Amygdala (tissue), 56 donors: ENCODE measurements around the gene LUC7L3.

ENCODE experiments used
- DNase-seq, 56 donors: peaks; one replicate each; lab custom pipeline; 2025; lab: John Stamatoyannopoulos, UW

LUC7L3 gene

GRCh38 chr17:50737118-50737698, 17.8 kb downstream of the LUC7L3 start:
- DNase-seq, result no peak

GRCh38 chr17:50739098-50739497, 19.7 kb downstream of the LUC7L3 start:
- DNase-seq, result no peak

DNA sequence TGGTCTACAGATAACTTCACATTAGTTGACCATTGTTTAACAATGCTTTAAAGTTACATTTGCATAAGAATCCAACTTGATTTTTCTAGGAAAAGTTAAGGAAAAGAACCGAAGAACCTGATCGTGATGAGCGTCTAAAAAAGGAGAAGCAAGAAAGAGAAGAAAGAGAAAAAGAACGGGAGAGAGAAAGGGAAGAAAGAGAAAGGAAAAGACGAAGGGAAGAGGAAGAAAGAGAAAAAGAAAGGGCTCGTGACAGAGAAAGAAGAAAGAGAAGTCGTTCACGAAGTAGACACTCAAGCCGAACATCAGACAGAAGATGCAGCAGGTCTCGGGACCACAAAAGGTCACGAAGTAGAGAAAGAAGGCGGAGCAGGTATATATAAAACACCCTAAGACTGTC, 26.2 kb downstream of the LUC7L3 start:
- no peak for DNase-seq

GRCh38 chr17:50749245-50749644, 29.8 kb downstream of the LUC7L3 start:
- no peak for DNase-seq

- DNase-seq, result no peak
These were observed 35.1 kb downstream of the LUC7L3 start for GRCh38 chr17:50754521-50754920.

- DNase-seq, result no peak
These were observed 39.1 kb downstream of the LUC7L3 start for GRCh38 chr17:50758524-50758923.

DNA sequence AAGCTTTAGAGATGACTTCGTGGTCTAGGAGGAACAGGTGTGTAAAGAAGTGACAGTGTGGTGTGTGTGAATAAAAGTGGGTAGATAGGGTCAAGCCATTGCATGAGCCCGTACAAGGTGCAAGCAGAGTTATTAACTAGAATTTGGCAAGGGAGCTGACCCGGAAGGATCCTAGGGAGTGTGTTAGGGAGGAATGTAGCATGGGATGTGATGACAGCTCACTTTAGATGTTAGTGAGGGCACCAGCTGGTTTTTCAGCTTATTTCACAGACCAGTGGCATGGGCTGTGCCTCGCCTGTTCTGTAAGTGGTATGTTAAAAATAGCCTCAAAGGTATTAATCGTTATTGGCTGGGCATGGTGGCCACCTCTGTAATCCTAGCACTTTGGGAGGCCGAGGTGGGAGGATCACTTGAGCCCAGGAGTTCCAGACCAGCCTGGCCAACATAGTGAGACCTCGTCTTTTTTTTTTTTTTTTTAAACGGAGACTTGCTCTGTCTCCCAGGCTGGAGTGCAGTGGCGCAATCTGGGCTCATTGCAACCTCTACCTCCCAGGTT, 39.7 kb downstream of the LUC7L3 start:
- DNase-seq, result no peak

DNA sequence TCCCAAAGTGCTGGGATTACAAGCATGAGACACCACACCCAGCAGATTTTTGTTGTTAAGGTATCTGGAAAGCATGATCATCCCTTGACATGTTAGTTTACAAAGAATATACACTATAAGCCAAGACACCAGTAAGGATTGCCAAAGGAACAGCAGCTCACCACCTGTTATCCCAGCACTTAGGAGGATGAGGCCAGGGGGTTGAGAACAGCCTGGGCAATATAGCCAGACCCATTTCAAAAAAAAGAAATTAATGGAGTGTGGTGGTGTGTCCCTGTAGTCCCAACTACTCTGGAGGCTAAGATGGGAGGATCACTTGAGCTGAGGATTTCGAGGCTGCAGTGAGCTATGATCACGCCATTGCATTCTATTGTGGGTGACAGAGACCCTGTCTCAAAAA, 42.8 kb downstream of the LUC7L3 start:
- no peak for DNase-seq

DNA sequence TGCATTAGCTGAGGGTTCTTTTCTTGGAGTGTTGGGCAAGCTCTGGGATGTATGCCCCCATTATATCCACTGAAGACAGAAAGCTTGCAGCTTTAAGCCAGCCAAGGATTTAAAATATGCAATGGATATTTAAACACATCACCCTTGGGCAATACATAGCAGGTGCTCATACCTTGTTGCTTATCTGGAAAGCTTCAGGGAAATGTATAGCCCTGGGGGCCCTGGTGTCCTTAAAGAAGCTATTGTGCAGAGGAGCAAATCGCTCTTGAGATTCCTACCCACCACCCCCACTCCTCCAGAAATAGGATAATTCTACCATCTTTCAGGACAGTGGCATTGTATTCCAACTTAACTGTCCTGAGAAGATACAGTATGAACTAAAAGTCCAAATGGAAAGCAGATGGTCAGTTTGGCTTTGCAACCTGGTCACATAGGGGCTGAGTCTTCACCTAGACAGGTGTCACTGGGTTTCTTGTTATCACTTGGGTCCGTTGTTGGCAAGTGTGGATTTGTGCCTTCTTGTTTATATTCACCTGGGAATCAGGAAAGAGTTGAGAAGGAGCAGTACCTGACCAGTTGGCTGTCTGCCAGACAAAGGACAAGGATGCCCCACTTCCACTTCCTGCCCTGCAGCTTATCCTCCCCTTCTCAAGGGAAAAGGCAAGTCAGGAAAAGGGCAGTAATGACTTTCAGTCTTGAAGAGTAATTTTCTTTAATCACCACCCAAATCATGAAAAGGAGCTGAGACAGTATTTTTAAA, 44.5 kb downstream of the LUC7L3 start:
- no peak for DNase-seq

DNA sequence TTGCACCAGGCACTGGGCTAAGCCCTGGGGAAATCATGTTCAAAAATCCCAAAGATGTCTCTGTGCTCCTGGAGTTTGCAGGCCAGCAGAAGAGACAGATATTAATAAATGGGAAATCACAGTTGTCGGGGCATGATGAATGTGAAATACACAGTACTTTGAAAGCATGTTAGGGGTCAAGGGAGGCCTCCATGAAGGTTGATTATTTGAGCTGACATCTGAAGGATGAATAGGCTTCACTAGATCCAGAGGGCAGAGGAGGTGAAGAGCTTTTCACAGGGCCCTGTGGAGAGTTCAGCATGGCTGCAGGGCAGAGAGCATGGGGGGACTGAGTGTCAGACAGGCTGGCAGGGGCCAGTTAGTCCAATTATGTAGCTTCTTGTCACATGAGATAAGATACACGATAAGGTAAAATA, 45.3 kb downstream of the LUC7L3 start:
- DNase-seq, result no peak

- DNase-seq, result no peak
These were observed 46.2 kb downstream of the LUC7L3 start for GRCh38 chr17:50765454-50766221.

DNA sequence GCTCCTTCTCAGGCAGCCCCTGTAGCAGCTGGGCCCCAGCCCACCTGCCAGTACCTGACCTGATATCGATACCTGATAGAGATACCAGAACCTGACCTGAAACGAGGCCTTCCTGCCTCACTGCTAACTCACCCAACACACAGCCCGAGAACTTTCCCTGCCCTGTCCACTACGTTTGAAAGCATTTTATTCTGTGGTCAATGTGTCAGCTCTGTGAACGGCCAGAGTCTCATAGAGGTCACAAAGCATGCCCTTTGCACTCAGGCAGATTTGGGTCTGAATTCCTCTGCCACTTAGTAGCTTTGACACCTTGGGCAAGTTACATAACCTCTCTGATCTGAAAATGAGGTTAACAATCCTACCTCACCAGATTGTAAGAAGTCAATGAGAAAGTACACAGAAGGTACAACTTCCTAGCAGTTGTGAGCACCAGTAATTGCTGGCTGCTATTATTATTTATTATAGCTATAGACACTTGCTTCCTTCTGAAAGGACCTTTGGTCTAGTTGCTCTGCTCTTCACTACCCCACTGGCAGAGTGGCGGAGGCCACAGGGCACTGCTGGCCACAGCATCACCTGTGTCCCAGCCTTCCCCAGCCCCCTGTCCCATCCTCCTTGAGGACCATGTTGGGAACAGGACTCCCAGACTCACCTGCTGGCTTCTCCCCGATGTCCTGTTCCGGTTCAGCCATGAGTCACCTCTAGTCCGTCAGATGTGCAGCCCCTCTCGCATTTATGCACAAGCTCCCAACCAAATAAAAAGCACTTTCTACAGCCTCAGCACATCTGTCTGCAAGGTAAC, 47.0 kb downstream of the LUC7L3 start:
- DNase-seq, result no peak

GRCh38 chr17:50767030-50767429, 47.6 kb downstream of the LUC7L3 start:
- no peak for DNase-seq

DNA sequence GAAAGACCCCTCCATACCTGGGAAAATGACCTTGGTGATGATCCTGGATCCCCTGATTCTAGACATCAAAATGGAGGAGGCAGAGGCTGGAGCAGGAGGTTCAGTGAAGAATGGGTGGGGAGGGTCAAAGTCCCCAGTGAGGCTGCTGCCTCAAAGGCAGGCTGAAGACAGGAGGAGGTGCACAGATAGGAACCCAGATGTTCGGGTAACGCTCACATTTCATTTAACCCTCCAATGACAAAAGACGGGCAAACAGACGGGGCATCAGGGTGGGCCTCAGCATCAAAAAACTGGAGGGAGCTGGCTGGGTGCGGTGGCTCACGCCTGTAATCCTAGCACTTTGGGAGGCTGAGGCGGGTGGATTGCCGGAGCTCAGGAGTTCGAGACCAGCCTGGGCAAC, 48.0 kb downstream of the LUC7L3 start, which contains the start of gene ANKRD40CL:
Gene ANKRD40CL (minus strand): TSS at position 73 of the 400 bp plus-strand sequence. CDS start 605 bp downstream, outside the sequence.
- no peak for DNase-seq

GRCh38 chr17:50768346-50768761, 49.0 kb downstream of the LUC7L3 start:
- DNase-seq, result no peak

DNA sequence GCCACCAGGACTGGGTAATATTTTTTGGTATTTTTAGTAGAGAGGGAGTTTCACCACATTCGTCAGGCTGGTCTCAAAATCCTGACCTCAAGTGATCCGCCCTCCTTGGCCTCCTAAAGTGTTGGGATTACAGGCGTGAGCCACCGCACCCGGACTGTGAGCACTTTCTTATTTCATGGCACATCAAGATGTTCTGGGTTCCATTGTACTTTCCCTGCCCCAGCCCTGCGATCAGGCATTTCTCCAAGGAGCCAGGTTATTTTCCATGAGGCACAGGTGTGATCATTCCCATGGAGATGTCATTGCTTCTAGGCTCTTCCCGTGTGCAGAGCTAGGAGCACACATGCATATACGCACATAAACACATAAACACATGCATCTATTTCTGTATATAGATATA, 50.5 kb downstream of the LUC7L3 start:
- no peak for DNase-seq

- DNase-seq, result no peak
These were observed 50.9 kb downstream of the LUC7L3 start for GRCh38 chr17:50770346-50770745.

DNA sequence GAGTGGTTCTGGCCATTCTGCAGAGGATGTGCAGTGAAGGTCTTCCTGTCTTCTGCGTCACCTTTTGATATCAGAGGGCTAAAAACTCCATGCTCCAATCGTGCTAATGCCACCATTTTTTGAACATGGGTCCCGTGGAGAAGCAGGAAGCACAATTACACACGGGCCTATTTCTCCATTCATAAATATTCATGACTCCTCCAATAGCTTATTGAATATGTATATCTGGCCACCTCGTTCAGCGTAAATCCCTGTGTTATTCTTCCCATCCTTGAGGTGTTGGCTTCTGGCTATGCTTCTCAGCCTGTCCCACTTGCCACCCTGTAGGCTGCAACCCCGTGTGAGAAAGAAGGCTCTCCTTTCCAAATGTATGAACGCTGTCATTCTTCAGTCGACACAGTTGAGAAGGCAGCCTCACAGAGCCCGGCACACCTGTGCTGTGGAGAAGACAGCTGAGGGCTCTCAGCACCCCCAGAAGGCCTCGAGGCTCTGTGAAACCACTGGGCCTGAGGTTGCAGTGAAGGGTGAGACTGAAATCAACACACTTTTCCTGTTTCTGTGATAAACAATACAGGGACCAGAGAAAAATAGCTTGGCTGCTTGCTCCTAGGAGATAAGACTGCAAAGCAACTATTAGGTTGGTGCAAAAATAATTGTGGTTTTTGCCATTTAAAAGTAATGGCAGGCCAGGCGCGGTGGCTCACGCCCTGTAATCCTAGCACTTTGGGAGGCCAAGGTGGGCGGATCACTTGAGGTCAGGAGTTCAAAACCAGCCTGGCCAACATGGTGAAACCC, 52.8 kb downstream of the LUC7L3 start:
- DNase-seq, result no peak

DNA sequence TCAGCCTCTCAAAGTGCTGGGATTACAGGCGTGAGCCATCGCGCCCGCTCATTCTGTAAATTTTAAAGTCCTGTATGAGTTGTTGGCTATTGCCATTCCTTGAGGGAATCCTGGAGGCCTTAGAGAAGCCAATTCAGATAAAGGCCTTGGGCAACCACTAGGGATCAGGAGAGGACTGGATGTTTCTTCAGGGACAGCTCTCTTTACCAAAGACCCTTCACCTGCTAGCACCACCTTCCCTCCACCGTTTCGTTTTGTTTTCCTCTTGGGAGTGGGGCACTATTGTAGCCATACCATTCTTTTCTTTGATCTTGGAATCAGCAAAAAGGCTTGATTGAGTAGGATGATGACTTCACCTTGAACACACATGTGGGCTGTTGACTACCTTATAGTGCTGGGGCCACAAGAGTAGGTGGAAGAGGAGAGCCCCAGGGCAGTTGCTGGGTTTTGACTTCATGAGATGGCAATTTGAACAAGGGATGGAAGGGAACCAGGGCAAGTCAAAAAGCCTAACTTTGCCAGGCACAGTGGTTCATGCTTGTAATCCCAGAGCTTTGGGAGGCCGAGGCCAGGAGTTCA, 54.9 kb downstream of the LUC7L3 start:
- no peak for DNase-seq
